Tibial artery (tissue), 4 donors: Measurements from ENCODE around the gene C11orf65.

Source experiments
- DNase-seq, 2 donors: peaks; one replicate each; pipeline ENCODE4 v3.0.0-alpha.2; 2019
- H3K27ac ChIP-seq, 2 donors: fragments of 200-600 bp; sonication (generic) in 1 of 2; 1 replicate in 1 of 2; 2 replicates in 1 of 2; pipeline ENCODE4 v1.5.1; 2018 to 2019; ENCODE audit warnings: mild to moderate bottlenecking in 1 of 2
- H3K27me3 ChIP-seq, 2 donors: fragments of 200-600 bp; sonication (generic) in 1 of 2; one replicate each; pipeline versions ENCODE4 v1.5.1 to v1.6.0; 2016 to 2019
- H3K36me3 ChIP-seq, 3 donors: fragments of 200-600 bp; sonication (generic) in 2 of 3; one replicate each; pipeline ENCODE4 v1.5.1; 2016 to 2019; ENCODE audit warnings: mild to moderate bottlenecking in 2 of 3
- H3K4me1 ChIP-seq, 4 donors: fragments of 200-600 bp; sonication (generic) in 2 of 4; 1 replicate in 3 of 4; 2 replicates in 1 of 4; pipeline ENCODE4 v1.5.1; 2016 to 2019
- H3K4me3 ChIP-seq, 2 donors: fragments of 200-600 bp; sonication (generic) in 1 of 2; 1 replicate in 1 of 2; 2 replicates in 1 of 2; pipeline ENCODE4 v1.5.1; 2018 to 2019; ENCODE audit warnings: mild to moderate bottlenecking in 2 of 2
- H3K9me3 ChIP-seq, 3 donors: fragments of 200-600 bp; sonication (generic) in 1 of 3; one replicate each; pipeline ENCODE4 v1.5.1; 2016 to 2019
- CTCF ChIP-seq, 2 experiments: fragments of 200-600 bp in 1 of 2; fragments of 450-650 bp in 1 of 2; IDR thresholded peaks; one replicate each; pipeline ENCODE4 v1.5.1; 2017 to 2019; ENCODE audit warnings: antibody characterized with exemption in 2 of 2, mild to moderate bottlenecking in 1 of 2, moderate library complexity in 1 of 2
- intact Hi-C: fragments of 100-400 bp; cut with DNase I; formaldehyde crosslinking; loops from one replicate; pipeline ENCODE4 v1.15.0; 2023; ENCODE audit warnings: low total_unique reads

C11orf65 gene

GRCh38 chr11:108467091-108467823 lies at the start of gene C11orf65:
Gene C11orf65 (minus strand): TSS chr11:108467529. CDS start chr11:108461559, 5,970 bp downstream.
- H3K27ac ChIP-seq, result peak within 1 kb of the TSS; percentile 93 to 94
- H3K4me1 ChIP-seq, result peaks cover 0 to 7% (median 2%) of the 10 kb centered on the region in 4 donors
- peak within 1 kb of the TSS; percentile 59 to 65 for H3K4me3 ChIP-seq
- H3K27me3 ChIP-seq, result no peaks in the 10 kb centered on the region
- no peak for TF ChIP-seq CTCF (IDR thresholded peaks at IDR 0.05)
- peak; percentile 96 to 98 for DNase-seq
- no peaks in the 10 kb centered on the region for H3K9me3 ChIP-seq
- intact Hi-C loops, result loop anchor here (2.0 to 10.0 kb wide), 3 partner anchors 32 to 1012 kb away; partner anchors contain the start of genes CWF19L2, DDX10 and POGLUT3
- H3K36me3 ChIP-seq, result no peaks in the 10 kb centered on the region

GRCh38 chr11:108516125-108516524 lies 48.8 kb upstream of the C11orf65 start:
- H3K36me3 ChIP-seq, result peaks cover 0 to 13% (median 8%) of the 10 kb centered on the region in 3 donors
- no peaks in the 10 kb centered on the region for H3K27me3 ChIP-seq
- no peaks in the 10 kb centered on the region for H3K9me3 ChIP-seq
- intact Hi-C loops, result no loop called here
- no peak for TF ChIP-seq CTCF (IDR thresholded peaks at IDR 0.05)
- no peak overlapping the region for H3K27ac ChIP-seq
- DNase-seq, result no peak
- no peaks in the 10 kb centered on the region for H3K4me1 ChIP-seq
- no peak overlapping the region for H3K4me3 ChIP-seq

GRCh38 chr11:108512708-108513107 lies 45.4 kb upstream of the C11orf65 start:
- H3K9me3 ChIP-seq, result no peaks in the 10 kb centered on the region
- intact Hi-C loops, result no loop called here
- TF ChIP-seq CTCF (IDR thresholded peaks at IDR 0.05), result no peak
- H3K36me3 ChIP-seq, result peaks cover 0 to 13% (median 8%) of the 10 kb centered on the region in 3 donors
- no peak for DNase-seq
- H3K27ac ChIP-seq, result no peak overlapping the region
- H3K4me3 ChIP-seq, result no peak overlapping the region
- H3K4me1 ChIP-seq, result no peaks in the 10 kb centered on the region
- H3K27me3 ChIP-seq, result no peaks in the 10 kb centered on the region

GRCh38 chr11:108511851-108512474 lies 44.6 kb upstream of the C11orf65 start:
- Histone ChIP-seq H3K27ac (no peak overlapping the region), H3K4me3 (no peak overlapping the region), H3K9me3 (no peaks in the 10 kb centered on the region), H3K4me1 (no peaks in the 10 kb centered on the region), H3K27me3 (no peaks in the 10 kb centered on the region), H3K36me3 (peaks cover 0 to 13% (median 8%) of the 10 kb centered on the region in 3 donors)
- intact Hi-C loops, result no loop called here
- DNase-seq, result no peak
- TF ChIP-seq CTCF (IDR thresholded peaks at IDR 0.05), result no peak

GRCh38 chr11:108508653-108509593 lies 41.6 kb upstream of the C11orf65 start:
- H3K36me3 ChIP-seq, result peaks cover 0 to 6% (median under 1%) of the 10 kb centered on the region in 3 donors
- DNase-seq, result no peak
- H3K4me1 ChIP-seq, result no peaks in the 10 kb centered on the region
- no peaks in the 10 kb centered on the region for H3K27me3 ChIP-seq
- H3K9me3 ChIP-seq, result no peaks in the 10 kb centered on the region
- no peak for TF ChIP-seq CTCF (IDR thresholded peaks at IDR 0.05)
- no peak overlapping the region for H3K4me3 ChIP-seq
- intact Hi-C loops, result no loop called here
- no peak overlapping the region for H3K27ac ChIP-seq
